ENCODE results near the gene HELZ.
"Not testable (repeated sequence)": the region's sequence is repeated elsewhere in the genome, so short reads cannot be mapped to it uniquely, and the experiment has no call there.

HELZ gene

DNA sequence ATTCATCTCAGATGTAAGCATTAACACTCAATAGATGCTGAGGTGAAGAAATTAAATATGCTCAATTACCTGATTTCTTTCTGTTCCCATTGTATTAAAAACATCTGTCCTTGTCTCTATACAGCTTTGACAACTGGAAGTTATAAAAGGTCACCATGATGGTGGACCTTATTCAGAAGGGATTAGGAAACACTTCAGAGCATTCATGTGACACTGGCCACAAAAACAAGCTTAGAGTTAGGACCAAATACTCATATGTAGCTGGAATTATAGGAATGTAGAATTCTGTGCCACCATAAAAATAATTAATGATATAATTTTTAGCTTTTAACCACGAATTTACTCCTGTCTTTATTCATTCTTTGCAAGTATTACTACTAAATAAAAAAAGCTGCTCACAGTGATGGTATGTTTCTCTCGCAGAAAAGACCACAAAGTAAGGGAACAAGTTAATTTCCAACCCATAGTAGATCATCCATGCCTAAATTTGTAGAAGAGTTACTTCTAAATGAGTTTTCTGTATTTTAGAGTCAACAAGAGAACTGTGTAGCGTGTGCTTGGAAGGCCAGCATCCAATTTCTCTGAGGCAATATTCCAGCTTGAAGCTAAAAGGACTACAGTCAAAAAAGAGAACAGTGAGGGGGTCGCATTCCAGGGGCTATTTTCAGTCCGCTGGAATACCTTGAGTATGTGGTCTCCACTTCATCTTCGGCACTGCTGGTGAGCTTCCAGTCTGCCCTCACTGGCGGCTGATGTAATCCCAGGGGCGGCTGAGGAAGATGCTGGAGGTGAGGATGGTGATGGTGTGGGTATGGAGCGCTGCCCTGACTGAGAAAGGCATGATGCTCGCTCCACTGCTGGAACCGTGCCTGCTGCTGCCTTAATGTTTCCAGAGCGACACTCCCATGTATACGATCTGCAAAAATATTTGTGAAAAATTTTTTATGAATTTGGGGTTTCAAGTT, 136.9 kb downstream of the HELZ start:
- no peak for DNase-seq

DNA sequence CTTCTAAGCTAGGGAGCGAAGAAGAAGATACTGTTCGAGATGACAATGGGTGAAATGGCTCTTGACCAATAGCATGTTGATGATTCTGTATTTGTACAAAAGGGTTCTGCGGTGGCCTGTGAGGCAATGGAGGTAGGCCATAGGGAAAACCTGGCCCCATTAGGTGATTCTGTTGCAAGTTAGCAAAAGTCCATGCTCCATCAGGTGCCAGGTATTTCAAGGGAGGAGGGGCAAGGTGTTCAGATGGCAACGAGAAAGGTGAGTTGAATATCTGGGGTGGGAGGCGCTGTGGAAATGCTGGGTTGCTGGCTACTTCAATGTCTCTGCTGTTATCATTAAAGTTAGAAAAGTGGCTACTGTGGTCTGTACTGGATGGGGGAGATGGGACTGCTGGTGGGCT, 137.8 kb downstream of the HELZ start:
- DNase-seq, result no peak

DNA sequence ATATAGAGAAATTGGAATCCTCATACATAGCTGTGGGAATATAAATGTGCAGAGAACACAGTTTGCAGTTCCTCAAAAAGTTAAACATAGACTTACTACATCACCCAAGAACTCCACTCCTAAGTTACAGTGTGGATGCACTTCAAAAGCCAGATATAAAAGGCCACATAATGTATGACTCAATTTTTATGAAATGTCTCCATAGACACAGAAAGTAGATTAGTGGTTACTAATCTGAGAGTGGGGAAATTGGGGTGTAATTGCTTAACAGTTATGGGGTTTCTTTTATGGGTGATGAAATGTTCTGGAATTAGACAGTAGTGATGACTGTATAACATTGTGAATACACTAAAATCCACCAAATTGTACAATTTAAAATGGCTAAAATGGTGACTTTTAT, 139.8 kb downstream of the HELZ start:
- DNase-seq, result no peak

DNA sequence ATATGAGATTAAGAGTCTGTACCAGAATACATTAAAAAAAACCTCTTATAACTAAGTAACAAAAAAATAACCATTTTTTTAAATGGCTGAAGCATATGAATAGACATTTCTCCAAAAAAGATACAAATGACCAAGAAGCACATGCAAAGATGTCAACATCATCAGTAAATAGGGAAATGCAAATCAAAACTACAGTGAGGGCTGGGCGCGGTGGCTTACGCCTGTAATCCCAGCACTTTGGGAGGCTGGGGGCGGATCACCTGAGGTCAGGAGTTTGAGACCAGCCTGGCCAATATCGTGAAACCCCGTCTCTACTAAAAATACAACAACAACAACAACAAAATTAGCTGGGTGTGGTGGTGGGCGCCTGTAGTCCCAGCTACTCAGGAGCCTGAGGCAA, 140.4 kb downstream of the HELZ start:
- not testable (repeated sequence) for DNase-seq

DNA sequence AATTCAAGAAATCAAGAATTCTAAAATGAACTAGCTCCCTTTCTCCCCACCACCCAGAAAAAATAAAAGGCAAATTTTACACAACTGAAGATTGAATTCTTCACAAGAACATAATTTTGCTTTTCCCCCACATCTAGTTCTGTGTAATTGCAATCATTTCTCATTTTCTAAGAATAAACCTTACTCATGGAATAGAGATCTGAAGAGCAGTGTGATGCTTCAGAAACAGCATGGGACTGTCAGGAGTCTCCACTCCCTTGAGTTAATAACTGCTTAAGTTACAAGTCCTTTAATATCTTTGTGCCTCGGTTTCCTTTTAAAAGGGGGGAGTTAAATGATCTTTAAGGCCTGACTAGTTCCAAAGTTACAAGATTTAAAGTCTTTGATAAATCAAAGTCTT, 147.0 kb downstream of the HELZ start:
- no peak for DNase-seq

DNA sequence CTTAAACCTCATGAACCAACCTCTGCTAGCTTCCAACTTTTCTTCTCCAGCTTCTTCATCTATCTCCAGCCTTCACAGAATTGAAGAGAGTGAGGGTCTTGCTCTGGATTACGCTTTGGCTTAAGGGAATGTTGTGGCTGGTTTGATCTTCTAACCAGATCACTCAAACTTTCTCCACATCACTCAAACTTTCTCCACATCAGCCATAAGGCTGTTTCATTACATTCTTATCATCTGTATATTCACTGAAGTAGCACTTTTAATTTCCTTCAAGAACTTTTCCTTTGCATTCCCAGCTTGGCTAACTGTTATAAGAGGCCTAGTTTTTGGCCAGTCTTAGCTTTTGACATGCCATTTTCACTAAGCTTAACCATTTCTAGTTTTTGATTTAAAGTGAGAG, 148.4 kb downstream of the HELZ start:
- DNase-seq, result no peak

DNA sequence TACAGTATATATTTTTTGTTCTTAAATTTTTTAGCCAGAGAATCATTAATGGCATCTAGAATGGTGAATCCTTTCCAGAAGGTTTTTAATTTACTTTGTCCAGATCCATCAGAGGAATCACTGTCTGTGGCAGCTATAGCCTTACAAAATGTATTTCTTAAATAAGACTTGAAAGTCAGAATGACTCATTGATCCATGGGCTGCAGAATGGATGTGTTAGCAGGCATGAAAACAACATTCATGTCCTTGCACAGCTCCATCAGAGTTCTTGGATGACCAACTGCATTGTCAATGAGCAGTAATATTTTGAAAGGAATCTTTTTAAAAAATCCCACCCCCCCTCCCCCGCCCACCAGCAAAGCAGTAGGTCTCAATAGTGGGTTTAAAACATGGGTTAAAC, 149.2 kb downstream of the HELZ start:
- no peak for DNase-seq

DNA sequence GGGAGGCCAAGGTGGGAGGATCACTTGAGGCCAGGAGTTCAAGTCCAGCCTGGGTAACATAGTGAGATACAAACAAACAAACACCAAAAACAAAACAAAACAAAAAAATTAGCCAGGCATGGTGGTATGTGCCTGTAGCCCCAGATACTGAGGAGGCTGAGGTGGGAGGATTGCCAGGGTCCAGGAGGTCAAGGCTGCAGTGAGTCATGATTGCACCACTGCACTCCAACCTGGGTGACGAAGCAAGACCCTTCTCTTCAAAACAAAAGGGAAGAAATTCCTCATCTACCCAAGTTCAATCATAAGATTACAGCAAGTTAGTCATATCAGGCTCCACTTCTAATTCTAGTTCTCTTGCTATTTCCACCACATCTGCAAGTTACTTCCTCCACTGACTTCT, 149.7 kb downstream of the HELZ start:
- not testable (repeated sequence) for DNase-seq

DNA sequence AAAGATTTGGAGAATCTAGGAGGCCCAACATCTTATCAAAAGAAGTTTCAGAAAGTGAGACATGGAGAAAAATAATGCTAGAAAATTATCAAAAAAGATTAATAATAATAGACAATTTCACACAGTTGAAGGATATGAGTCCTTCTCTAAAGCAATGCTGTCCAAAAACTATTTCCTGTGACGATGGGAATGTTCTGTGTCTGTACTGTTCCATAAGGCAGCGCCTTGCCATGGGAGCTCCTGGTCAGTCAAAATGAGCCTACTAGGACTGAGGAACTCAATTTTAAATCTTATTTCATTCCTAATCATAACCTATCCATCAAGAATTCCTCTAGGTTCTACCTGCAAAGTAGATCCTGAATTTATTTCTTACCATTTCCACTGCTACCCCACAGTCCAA, 151.6 kb downstream of the HELZ start:
- no peak for DNase-seq

DNA sequence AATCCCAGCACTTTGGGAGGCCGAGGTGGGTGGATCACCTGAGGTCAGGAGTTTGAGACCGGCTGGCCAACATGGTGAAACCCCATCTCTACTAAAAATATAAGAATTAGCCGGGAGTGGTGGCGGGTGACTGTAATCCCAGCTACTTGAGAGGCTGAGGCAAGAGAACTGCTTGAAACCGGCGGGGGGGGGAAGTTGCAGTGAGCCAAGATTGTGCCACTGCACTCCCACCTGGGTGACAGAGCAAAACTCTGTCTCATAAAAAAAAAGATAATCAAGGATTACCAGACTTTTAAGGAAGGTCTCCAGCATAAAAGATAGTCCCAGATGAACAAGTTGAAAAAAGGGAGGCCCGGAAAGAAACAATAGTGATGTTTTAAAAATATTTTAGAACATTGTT, 152.3 kb downstream of the HELZ start:
- DNase-seq, result not testable (repeated sequence)

DNA sequence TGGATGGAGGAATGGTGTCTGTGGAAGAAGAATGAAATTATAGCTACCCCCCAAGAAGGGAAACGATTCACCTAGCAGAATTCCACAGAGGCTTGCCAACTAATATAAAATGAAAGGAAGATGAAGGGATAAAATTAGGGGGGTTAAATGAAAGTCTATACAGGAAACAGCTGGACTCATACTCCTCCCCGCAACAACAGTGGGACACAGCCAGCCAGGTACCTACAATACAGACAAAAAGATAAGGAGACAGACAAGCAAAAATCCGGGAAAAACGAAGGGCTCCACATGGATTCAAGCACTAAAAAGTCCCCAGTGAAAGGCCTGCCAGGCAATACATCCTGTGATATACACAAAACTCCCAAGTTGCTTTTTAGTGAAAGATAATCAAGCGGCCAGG, 152.7 kb downstream of the HELZ start:
- DNase-seq, result no peak

DNA sequence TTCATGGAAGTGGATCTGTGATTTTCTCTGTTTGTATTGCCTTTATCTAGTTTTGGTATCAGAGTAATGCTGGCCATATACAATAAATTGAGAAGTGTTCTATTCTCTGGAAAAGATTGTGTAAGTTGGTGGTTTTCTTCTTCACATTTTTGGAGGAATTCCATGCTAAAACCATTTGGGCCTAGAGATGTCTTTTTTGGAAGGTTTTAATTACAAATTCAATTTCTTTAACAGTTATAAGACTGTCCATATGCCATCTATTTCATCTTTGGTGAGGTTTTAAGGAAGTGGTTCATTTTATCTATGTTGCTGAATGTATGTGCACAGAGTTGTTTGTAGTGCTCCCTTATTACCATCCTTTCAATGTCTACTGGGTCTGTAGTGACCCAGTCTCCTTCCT, 154.7 kb downstream of the HELZ start:
- DNase-seq, result no peak

DNA sequence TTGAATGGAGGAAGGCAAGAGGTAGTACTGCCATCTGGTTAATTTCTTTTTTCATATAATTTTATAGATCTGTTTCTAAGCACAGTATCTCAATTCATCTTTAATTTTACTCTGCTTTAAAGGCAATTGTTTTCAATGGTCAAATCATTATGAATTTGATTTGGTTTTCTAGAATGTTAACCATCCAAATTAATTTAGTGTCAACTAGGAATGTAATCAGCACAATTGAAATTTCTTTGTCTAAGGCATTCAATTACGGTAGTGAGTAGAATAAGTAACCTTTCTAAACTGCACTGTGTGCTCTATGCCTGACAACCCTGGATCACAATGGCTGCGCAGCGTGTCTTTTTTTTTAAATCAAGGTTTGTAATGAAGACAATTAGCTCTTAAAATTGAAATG, 156.4 kb downstream of the HELZ start:
- DNase-seq, result no peak

DNA sequence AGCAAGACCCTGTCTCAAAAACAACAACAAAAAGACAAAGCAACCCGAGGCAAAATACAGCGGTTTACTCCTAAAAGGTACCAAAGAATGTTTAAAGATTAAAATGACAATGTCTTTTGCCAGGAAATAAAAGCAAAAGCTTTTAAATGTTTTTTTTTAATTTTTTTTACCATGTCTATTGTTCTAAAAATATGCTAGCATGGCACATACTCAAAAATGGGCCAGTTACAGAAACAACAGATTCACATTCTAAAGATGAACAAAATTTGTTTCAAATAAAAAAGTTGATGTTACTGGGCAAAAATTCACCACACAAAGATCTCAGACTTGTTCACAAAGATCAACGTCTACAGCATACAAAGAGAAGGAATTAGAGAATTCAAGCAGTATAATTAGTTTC, 159.6 kb downstream of the HELZ start:
- DNase-seq, result no peak

DNA sequence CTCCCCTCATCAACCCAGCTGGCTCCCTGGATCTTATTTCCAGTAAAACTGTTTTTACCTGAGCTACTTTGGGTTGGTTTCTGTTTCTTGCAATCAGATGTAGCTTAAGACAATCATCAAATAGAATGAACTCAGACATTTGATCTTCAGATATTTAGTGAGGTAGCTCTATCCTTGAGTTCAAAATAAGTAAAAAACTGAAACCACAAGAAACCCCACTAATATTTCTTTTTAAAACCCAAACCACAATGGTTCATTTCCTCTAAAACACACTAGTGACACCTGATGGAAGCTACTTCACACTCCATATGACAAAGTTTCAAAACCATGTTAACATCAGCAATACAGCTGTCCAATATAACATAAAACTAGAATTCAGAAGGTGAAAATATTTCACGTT, 162.9 kb downstream of the HELZ start:
- DNase-seq, result no peak

DNA sequence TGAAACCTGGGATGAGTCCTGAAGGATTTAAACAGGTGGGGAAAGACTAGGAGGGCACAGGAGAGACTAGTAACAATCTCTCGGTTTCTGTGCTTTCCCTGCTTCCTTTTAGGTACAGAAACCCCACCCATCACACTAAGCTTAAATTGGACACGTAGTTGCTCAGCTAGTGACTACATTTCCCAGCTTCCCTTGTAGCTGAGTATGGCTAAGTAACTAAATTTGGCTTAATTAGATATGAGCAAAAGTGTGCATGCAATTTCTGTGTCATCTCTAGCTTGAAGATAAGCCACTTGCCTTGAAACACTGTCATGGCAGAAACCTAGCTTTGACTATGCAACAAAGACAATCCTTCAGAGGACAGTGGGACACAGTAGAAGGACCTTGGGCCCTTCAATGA, 164.2 kb downstream of the HELZ start:
- no peak for DNase-seq

DNA sequence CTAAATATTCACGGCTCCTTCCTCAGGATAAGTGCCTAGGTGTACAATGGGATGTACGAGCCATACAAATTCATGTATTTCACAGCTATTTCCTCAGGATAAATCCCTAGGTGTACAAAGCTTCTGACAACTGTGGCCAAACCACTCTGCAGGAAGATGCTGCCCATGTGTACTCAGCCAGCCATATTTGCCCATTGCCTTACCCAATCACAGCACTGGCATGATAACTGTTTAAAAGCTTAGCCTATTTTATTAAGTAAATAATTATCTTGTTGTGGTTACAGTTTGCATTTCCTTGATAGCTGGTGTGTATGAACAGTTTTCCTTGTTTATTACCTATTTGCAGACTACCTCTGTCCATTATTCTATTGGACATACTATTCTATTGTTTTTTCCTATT, 165.5 kb downstream of the HELZ start:
- no peak for DNase-seq

DNA sequence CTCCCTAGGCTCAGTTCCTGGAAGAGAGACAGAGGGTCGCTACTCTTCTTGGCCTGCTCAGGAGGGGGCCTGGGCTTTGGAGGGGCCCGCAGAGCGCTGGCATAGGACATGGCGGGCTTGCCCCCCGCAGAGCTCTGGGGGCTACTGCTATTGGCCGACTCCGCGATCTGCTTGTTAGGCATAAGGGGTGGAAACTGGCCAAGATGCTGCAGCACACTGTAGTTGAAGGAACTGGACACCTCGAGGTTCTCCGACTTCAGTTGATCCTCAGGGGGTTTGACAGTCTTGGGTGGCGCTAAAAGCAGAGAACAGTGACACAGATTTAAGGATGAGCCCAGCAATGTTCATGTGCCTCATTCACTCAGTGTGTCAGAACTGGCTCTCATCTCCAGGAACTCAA, 166.7 kb downstream of the HELZ start:
- no peak for DNase-seq

DNA sequence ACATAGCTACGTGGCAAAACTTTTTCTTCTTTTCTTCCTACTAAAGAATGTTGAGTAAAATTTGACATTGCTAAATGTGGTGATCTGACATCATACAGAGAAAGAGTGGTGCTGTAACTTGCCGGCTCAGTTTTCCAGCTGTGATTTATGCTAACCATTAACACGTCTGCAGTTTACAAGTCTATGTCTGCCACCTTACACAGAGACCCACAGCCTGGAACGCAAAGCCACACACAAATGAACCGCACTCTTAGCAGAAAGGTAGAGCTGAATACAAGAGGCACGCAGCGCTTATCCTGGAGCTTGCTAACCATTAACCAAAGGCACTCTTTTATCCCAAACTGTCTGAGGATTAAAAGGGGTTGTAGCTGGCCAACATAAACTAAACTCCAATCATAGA, 168.7 kb downstream of the HELZ start:
- no peak for DNase-seq

DNA sequence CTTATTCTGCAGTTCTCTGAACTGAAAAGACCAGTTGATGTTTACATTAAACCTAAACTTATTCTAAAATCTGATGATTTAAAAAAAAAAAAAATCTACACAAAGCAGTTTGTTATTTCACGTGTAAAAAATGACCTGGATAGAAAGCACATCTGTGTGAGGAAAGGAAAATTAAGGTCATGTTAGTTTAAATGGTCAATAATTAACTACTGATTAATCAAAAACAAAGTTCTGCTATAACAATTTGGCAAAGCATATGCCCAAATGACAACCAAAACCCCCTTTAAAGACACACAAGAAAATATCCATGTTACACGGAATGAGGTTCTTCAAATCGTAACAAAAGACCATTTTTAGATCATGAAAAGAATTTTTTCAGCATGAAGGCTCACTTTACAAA, 170.2 kb downstream of the HELZ start:
- no peak for DNase-seq

DNA sequence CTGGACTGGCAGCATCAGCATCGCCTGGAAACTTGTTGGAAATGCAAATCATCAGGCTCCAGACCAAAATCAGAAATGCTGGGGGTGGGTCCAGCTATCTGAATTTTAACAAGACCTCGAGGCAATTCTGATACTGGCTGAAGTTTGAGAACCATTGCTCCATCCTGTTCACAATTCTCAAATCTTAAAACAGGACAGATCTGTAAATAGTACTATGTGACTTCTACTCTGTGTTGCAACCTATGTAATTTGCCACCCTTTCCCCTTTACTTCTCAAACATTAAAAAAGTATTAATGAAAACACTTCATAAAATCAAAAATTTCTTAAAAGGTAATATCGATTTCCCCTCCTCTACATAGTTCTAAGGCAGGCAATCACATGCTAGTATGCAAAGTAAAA, 172.1 kb downstream of the HELZ start:
- DNase-seq, result no peak

DNA sequence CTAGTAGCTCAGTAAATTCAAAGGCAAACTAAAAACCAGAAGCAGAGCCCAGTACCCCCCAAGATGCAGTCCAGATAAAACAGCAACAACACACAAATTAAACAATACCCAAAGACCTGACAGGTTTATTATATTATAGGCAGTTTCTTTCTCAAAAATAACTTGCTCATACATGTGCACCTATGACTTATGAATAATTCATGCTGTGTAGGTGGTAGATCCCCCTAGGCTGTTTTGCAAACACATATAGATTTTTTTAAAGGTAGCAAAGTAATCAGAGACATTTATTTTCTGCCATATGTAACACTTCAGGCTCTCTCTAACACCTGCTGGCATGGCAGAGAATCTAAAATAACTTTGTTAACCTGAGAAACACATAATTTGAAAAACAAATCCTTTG, 173.4 kb downstream of the HELZ start:
- DNase-seq, result no peak

DNA sequence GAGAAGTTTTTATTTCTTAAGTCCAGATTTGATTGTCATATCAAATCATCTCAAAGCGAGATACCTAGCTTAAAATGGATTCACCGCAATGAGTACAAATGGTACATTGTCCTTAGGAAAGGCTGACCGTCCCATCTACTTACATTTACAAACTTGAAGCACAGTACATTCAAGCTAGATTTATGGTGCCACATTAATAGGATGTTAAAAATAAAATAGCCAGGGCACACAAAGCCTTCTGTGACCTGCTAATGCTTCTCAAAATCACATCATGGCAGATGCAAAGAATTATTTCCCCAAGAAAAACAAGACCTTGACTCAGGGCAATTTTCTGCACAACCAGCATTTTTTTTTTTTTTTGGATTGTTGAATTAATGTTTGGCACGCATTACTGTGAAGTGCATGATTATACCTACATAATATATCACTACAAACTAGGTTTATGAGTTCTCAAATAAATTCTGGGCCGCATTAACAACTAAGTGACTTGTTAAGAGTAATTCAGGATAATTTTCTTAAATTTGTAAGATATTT, 175.3 kb downstream of the HELZ start:
- no peak for DNase-seq

DNA sequence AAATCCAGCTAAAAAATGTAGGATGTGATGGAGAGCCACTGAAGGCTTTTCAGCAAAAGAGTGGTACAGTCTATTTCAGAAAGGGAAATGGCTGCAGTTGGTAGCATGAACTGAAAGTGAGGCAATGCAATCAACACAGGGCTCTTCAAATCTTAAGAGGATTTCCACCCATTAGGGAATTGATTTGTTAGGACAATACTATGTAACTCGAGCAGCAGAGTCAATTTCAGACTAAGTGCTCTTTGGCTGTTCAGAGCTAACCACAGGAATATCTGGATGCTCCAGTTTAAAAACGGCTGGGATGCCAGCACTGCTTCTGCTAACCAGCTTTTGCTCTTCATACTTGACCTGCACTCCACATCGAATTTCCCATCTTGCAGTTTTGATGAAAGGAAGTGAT, 176.0 kb downstream of the HELZ start:
- DNase-seq, result no peak

Data from GDM1 (cell line).